Ramos (cell line): ENCODE data around the gene FAM98B.

Experiments used
- in situ Hi-C: fragments of 300-500 bp; cut with MboI; formaldehyde crosslinking; loops from one replicate; pipeline ENCODE4 v1.14.3; 2022; ENCODE audit warnings: low sequenced_read_pairs; ENCODE audit not compliant: unreplicated experiment

FAM98B gene

GRCh38 chr15:38534691-38535090, 80.8 kb downstream of the FAM98B start:
- in situ Hi-C loops = no loop called here

- in situ Hi-C loops = no loop called here
Measured at GRCh38 chr15:38535491-38536200, 81.7 kb downstream of the FAM98B start.

GRCh38 chr15:38536201-38536676, 82.3 kb downstream of the FAM98B start:
- in situ Hi-C loops = no loop called here
